22Rv1 (cell line): ENCODE data around the gene MSX2.

ENCODE experiments used
- ZFX ChIP-seq: fragments of 450-650 bp; IDR thresholded peaks from 2 replicates; pipeline ENCODE4 v1.6.1; 2017; ENCODE audit warnings: antibody characterized with exemption, borderline replicate concordance
- TF ChIP-seq, protein P1 (sequence below): fragments of 450-650 bp; IDR thresholded peaks from 2 replicates; pipeline ENCODE4 v1.5.1; 2017; ENCODE audit warnings: mild to moderate bottlenecking

DNA sequence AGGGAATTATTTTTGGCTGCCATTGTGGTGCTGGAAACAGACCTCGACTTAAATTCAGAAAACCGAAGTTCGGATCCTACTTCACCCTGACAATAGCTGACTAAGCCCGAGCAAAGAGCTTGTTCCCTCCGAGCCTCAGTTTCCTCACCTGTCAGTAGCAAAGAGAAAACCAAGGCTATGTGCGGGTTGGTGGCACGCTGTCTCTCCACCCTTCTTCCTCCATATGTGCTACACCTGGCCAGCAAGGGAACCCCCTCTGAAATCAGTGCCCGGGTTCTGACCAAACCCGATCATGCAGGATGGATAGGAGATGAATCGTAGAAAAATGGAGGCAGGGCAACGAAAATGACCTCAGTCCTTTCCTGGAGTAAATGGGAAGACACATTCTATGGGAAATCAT lies 16.7 kb upstream of the MSX2 start:
- TF ChIP-seq, protein P1, sequence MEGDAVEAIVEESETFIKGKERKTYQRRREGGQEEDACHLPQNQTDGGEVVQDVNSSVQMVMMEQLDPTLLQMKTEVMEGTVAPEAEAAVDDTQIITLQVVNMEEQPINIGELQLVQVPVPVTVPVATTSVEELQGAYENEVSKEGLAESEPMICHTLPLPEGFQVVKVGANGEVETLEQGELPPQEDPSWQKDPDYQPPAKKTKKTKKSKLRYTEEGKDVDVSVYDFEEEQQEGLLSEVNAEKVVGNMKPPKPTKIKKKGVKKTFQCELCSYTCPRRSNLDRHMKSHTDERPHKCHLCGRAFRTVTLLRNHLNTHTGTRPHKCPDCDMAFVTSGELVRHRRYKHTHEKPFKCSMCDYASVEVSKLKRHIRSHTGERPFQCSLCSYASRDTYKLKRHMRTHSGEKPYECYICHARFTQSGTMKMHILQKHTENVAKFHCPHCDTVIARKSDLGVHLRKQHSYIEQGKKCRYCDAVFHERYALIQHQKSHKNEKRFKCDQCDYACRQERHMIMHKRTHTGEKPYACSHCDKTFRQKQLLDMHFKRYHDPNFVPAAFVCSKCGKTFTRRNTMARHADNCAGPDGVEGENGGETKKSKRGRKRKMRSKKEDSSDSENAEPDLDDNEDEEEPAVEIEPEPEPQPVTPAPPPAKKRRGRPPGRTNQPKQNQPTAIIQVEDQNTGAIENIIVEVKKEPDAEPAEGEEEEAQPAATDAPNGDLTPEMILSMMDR = no peak
- no peak for TF ChIP-seq ZFX
